Right cardiac atrium (tissue), 5 donors: Measurements from ENCODE around the gene NCOA3. TPM values are rescaled to one million over a fixed set of nuclear protein-coding genes. Genes with fewer than 3 reads are reported as not detected.
"Not testable (repeated sequence)": the region's sequence is repeated elsewhere in the genome, so short reads cannot be mapped to it uniquely, and the experiment has no call there.

ENCODE experiments used
- ATAC-seq, 2 donors: fragments of 200-7000 bp; cut with Tn5 transposase; one replicate each; pipeline versions ENCODE4 v1.8.0 to v1.9.1; 2020; ENCODE audit warnings: moderate library complexity in 2 of 2, mild to moderate bottlenecking in 1 of 2
- DNase-seq, 3 donors: peaks; one replicate each; pipeline ENCODE4 v3.0.0-alpha.2; 2020
- H3K27ac ChIP-seq: one replicate; pipeline ENCODE4 v1.5.1; 2013; ENCODE audit warnings: mild to moderate bottlenecking, low read length, control low read depth, moderate library complexity
- H3K27me3 ChIP-seq: one replicate; pipeline ENCODE4 v1.6.1; 2013; ENCODE audit not compliant: control insufficient read depth, insufficient read depth
- H3K4me1 ChIP-seq: one replicate; pipeline ENCODE4 v1.6.1; 2013; ENCODE audit warnings: low read length; ENCODE audit not compliant: control insufficient read depth, insufficient read depth
- H3K4me3 ChIP-seq: one replicate; pipeline ENCODE4 v1.5.1; 2013; ENCODE audit warnings: low read length, control low read depth
- H3K9me3 ChIP-seq: one replicate; pipeline ENCODE4 v1.6.1; 2013; ENCODE audit warnings: low read length; ENCODE audit not compliant: control insufficient read depth
- WGBS: extraction: QIAGEN DNeasy Blood & Tissue Kit; methylation state at CpG from one replicate; pipeline ENCODE4 v1.1.7; 2013; 5-methylcytosine and 5-hydroxymethylcytosine counted together
- intact Hi-C, 4 donors: fragments of 100-400 bp; cut with DNase I; formaldehyde crosslinking; loops; one replicate each; pipeline versions ENCODE4 v1.11.0 to v1.14.0; 2022 to 2023
- polyA plus RNA-seq: library from polyadenylated mRNA; stranded (reverse); fragments of 200-250 nt; gene quantifications from one replicate; pipeline ENCODE4 v1.2.3, GENCODE V29; 2013
- total RNA-seq, 4 donors: library from RNA; stranded (reverse); fragmentation: NEBNext Ultra II Directional; extraction: Animal tissue kit (Norgen Biotek cat#: 25700); gene quantifications; one replicate each; pipeline ENCODE4 v1.2.1, GENCODE V29; 2021
- donor health status: healthy with polysubstance abuse.
- donor health status: DM: no; HTN: yes; CAD: no.
- donor health status: DM: no; HTN: no; CAD: no.
- donor health status: DM: no; HTN: yes; CAD: no; lungs with severe emphysema.
- donor health status: DM: yes; HTN: yes; CAD: no.

The NCOA3 gene
- total and polyA plus RNA-seq, 5 donors, result 6.7 to 27.2 (median 21.8) TPM

DNA sequence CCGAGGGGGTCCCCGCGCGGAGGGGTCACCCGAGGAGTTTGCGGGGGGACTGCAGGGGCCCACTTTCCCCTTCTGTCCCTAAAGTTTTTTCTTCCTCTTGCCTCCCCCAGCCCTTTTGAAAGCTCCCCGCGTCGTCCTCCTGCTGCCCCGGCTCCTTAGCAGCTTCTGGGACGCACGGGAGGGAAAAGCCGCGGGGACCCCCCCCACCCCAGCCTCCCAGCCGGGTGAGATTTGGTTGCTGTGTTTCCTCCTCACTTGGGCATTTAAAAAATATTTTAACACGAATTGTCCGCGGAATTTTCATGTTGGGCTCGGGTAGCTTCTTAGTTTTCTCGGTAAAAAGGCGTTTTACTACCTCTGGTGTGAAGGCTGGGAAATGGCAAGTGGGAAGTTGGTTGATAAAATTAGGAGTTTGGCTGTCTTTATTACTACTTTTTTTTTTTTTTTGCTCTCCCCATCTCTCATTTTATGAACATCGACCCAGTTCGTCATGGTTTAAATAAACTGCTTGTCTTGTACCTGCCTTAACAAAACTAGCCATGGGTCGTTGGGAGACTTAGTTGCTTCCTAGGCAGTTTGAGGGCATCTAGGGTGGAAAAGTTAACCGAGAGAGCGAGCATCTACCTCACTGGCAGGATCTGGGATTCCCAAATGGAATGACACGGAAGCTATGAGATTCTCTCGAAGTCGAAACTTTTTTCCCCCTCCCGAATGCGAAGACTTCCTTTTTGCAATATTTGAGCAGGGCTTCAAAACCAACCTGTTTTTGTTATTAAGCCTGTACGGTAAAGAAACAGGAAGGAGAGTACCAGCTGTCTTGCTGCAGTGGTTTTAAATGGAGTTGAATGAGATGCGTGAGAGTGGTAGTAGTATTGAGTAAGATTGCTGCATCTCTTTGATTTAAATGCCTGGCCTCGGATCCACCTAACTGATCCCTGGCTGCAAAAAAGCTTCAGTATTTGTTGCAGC, 868 bp downstream of the NCOA3 start:
- H3K9me3 ChIP-seq, result no peaks in the 10 kb centered on the region
- H3K27ac ChIP-seq, result peak overlapping the region; percentile 91
- peak; percentile 19 to 45 for ATAC-seq
- WGBS, result under 1% methylated on average over 34 of the region's 34 CpGs
- H3K4me1 ChIP-seq, result peaks cover 3% of the 10 kb centered on the region
- intact Hi-C loops, result loop anchor here (10.0 kb wide), 4 partner anchors 62 to 122 kb away; no protein-coding TSS in a partner anchor
- DNase-seq, result peak in 1 of 3 donors; percentile 26
- H3K4me3 ChIP-seq, result peak overlapping the region; percentile 96
- no peaks in the 10 kb centered on the region for H3K27me3 ChIP-seq

- H3K9me3 ChIP-seq, result no peaks in the 10 kb centered on the region
- ATAC-seq, result no peak
- intact Hi-C loops, result loop anchor here (10.0 kb wide), 4 partner anchors 61 to 121 kb away; no protein-coding TSS in a partner anchor
- H3K27me3 ChIP-seq, result no peaks in the 10 kb centered on the region
- no peak overlapping the region for H3K27ac ChIP-seq
- WGBS, result 44% methylated on average over 2 of the region's 2 CpGs
- DNase-seq, result no peak
- peak overlapping the region; percentile 96 for H3K4me3 ChIP-seq
- H3K4me1 ChIP-seq, result peaks cover 3% of the 10 kb centered on the region
Measured at GRCh38 chr20:47503685-47504084, 2.0 kb downstream of the NCOA3 start.

- Histone ChIP-seq H3K4me3 (no peak overlapping the region), H3K27ac (no peak overlapping the region), H3K4me1 (peaks cover 4% of the 10 kb centered on the region), H3K9me3 (no peaks in the 10 kb centered on the region), H3K27me3 (no peaks in the 10 kb centered on the region)
- intact Hi-C loops, result loop anchor here (10.0 kb wide), 4 partner anchors 58 to 118 kb away; no protein-coding TSS in a partner anchor
- DNase-seq (no peak), ATAC-seq (no peak)
- 72% methylated on average over 2 of the region's 2 CpGs for WGBS
Measured at GRCh38 chr20:47506335-47506734, 4.6 kb downstream of the NCOA3 start.

- intact Hi-C loops, result loop anchor here (10.0 kb wide), 4 partner anchors 58 to 118 kb away; no protein-coding TSS in a partner anchor
- WGBS, result 40% methylated on average over 2 of the region's 2 CpGs
- ATAC-seq, result no peak
- no peak overlapping the region for H3K4me3 ChIP-seq
- no peak for DNase-seq
- H3K27me3 ChIP-seq, result no peaks in the 10 kb centered on the region
- no peaks in the 10 kb centered on the region for H3K9me3 ChIP-seq
- no peak overlapping the region for H3K27ac ChIP-seq
- H3K4me1 ChIP-seq, result peaks cover 4% of the 10 kb centered on the region
Measured at GRCh38 chr20:47506850-47507249, 5.2 kb downstream of the NCOA3 start.

DNA sequence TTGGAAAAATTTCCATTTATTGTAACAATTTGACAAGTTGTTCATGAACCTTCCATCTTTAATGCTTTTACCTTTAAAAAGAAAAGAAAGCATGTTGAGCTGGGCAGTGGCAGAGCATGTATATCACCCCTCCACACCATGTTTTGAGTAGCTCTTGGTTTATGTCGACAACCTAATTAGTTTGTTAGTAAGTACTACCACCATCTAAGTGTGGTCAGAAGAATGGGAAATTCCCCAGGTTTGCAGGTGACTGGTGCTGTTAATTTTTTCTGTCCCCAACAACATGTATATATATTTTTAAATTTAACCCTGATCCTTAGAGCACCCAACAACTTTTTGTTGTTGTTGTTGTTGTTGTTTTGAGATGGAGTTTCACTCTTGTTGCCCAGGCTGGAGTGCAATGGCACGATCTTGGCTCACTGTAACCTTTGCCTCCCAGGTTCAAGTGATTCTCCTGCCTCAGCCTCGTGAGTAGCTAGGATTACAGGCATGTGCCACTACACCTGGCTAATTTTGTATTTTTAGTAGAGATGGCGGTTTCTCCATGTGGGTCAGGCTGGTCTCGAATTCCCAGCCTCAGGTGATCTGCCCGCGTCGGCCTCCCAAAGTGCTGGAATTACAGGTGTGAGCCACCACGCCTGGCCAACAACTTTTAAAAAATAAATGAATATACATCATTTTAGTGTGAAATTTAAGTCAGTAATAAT, 5.7 kb downstream of the NCOA3 start:
- not testable (repeated sequence) for H3K4me1 ChIP-seq, H3K4me3 ChIP-seq, DNase-seq, H3K27ac ChIP-seq, H3K27me3 ChIP-seq, H3K9me3 ChIP-seq, ATAC-seq
- WGBS, result 96% methylated on average over 9 of the region's 9 CpGs
- intact Hi-C loops, result loop anchor here (10.0 kb wide), 4 partner anchors 57 to 117 kb away; no protein-coding TSS in a partner anchor

DNA sequence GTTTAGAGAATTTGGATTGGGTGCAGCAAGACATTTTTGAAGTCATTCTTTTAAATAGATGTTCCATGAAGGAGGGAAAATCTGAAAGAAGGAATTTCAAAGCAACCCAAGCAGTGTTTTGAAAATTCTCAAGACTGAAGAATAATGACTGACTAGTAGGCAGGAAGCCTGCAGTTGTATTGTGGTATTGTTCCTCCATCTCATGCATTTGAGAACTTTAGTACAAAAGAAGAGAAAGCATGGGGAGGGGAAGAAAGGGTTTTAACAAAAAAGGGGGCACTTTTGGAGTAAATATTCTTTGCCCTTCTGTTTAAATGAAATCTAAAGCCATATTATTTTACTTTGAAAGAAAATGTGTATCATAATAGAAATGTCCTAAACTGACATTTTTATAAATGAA, 6.6 kb downstream of the NCOA3 start:
- no peak for ATAC-seq
- Histone ChIP-seq H3K27me3 (no peaks in the 10 kb centered on the region), H3K4me1 (peaks cover 5% of the 10 kb centered on the region), H3K27ac (no peak overlapping the region), H3K4me3 (no peak overlapping the region), H3K9me3 (no peaks in the 10 kb centered on the region)
- DNase-seq, result no peak
- intact Hi-C loops, result loop anchor here (10.0 kb wide), 4 partner anchors 57 to 117 kb away; no protein-coding TSS in a partner anchor

DNA sequence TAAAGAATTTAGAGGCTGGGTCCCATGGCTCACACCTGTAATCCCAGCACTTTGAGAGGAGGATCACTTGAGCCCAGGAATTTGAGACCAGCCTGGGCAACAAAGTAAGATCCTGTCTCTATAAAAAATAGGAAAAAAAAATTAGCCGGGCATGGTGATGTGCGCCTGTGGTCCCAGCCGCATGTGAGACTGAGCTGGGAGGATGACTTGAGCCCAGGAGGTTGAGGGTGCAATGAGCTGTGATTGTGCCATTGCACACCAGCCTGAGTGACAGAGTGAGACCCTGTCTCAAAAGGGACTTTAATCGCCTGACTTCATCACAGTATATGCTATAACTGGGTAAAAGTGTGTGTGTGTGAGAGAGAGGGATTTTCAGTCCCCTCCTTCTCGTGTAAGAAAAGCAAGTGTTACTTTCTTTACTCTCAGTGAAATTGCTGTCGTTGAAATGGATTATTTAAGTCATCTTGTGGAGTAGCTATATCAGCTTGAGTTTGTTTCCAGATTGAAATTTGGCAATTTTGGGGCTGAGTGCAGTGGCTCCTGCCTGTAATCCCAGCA, 7.5 kb downstream of the NCOA3 start:
- intact Hi-C loops, result loop anchor here (10.0 kb wide), 4 partner anchors 56 to 116 kb away; no protein-coding TSS in a partner anchor
- ATAC-seq (no peak), DNase-seq (no peak)
- Histone ChIP-seq H3K27me3 (no peaks in the 10 kb centered on the region), H3K4me3 (no peak overlapping the region), H3K9me3 (no peaks in the 10 kb centered on the region), H3K27ac (no peak overlapping the region), H3K4me1 (peaks cover 5% of the 10 kb centered on the region)
- 88% methylated on average over 6 of the region's 6 CpGs for WGBS

GRCh38 chr20:47509685-47510084, 8.0 kb downstream of the NCOA3 start:
- Histone ChIP-seq H3K9me3 (no peaks in the 10 kb centered on the region), H3K4me3 (no peak overlapping the region), H3K27me3 (no peaks in the 10 kb centered on the region), H3K27ac (no peak overlapping the region), H3K4me1 (peaks cover 5% of the 10 kb centered on the region)
- intact Hi-C loops, result loop anchor here (10.0 kb wide), 4 partner anchors 55 to 115 kb away; no protein-coding TSS in a partner anchor
- no peak for ATAC-seq
- DNase-seq, result no peak
- 95% methylated on average over 1 of the region's 1 CpG for WGBS

DNA sequence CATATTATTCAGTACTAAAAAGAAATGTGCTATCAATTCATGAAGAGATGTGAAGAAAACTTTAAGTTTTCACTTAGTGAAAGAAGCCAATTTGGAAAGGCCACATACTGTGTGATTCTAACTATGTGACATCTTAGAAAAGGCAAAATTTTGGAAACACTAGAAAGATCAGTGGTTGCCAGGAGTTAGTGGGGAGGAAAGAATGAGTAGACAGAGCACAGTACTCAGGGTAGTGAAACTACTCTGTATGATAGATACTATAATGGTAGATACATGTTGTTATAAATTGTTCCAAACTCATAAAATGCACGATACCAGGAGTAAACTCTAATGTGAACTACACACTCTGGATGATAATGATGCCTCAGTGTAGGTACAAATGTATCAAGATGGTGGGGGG, 14.2 kb downstream of the NCOA3 start:
- H3K4me3 ChIP-seq, result no peak overlapping the region
- no peaks in the 10 kb centered on the region for H3K9me3 ChIP-seq
- 95% methylated on average over 1 of the region's 1 CpG for WGBS
- no peak overlapping the region for H3K27ac ChIP-seq
- intact Hi-C loops, result no loop called here
- no peaks in the 10 kb centered on the region for H3K27me3 ChIP-seq
- ATAC-seq, result no peak
- peaks cover 4% of the 10 kb centered on the region for H3K4me1 ChIP-seq
- DNase-seq, result no peak

DNA sequence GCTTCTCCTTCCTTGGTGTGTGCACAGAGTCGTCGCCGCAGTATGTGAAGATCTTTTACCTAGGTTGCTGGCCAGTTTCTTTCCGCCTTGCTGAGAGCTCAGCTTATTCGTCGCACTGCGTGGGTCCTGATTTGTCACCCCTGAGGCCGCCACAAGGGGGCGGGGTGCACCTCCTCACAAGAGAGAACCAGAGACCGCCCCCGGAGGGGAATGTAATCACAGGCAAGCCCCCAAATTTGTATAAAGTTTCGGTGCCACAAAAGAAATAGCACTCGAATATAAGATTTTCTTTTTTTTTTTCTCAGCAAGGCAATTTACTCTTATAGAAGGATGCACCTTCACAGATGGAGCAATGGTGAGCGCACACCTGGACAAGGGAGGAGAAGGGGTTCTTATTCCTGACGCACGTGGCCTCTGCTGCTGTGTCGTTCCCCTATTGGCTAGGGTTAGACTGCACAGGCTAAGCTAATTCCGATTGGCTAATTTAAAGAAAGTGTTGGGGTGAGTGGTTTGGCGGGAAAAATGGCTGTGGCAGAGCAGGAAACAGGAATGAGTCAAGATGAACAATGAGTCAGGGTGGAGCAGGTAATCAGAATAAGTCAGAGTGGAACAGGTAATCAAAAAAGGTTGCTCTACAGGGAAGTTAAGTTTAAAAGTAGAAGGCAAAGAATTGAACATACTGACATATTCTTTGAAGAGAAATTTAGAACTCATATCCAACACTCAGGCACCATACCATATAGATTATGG, 19.5 kb downstream of the NCOA3 start:
- H3K4me1 ChIP-seq, result peaks cover 2% of the 10 kb centered on the region
- H3K9me3 ChIP-seq, result no peaks in the 10 kb centered on the region
- no peak for ATAC-seq
- WGBS, result 98% methylated on average over 19 of the region's 19 CpGs
- no peaks in the 10 kb centered on the region for H3K27me3 ChIP-seq
- DNase-seq, result peak in 1 of 3 donors; percentile 60
- H3K4me3 ChIP-seq, result no peak overlapping the region
- no peak overlapping the region for H3K27ac ChIP-seq
- intact Hi-C loops, result no loop called here
